HG02588 (cell line): ENCODE data around the gene NEUROD4.

ENCODE experiments used
- ATAC-seq: cut with Tn5 transposase; IDR thresholded peaks from one replicate; pipeline ENCODE4 v1.9.1; 2021; ENCODE audit warnings: mild to moderate bottlenecking, moderate library complexity; ENCODE audit not compliant: unreplicated experiment

Gene NEUROD4

GRCh38 chr12:54997929-54998522, 21.7 kb upstream of the NEUROD4 start:
- ATAC-seq: no peak

GRCh38 chr12:54998958-54999510, 20.7 kb upstream of the NEUROD4 start:
- no peak for ATAC-seq

GRCh38 chr12:55001198-55001868, 18.4 kb upstream of the NEUROD4 start:
- ATAC-seq: no peak

GRCh38 chr12:55002355-55002754, 17.4 kb upstream of the NEUROD4 start:
- no peak for ATAC-seq

GRCh38 chr12:55008944-55009585, 10.7 kb upstream of the NEUROD4 start:
- no peak for ATAC-seq

- no peak for ATAC-seq
Observed at GRCh38 chr12:55017416-55017925, 2.3 kb upstream of the NEUROD4 start.

- no peak for ATAC-seq
Observed at GRCh38 chr12:55024575-55024974, 4.8 kb downstream of the NEUROD4 start.

- ATAC-seq: no peak
Observed at GRCh38 chr12:55025508-55025907, 5.7 kb downstream of the NEUROD4 start.

- ATAC-seq: no peak
Observed at GRCh38 chr12:55034218-55034617, 14.4 kb downstream of the NEUROD4 start.

GRCh38 chr12:55036326-55037115, 16.7 kb downstream of the NEUROD4 start:
- no peak for ATAC-seq

GRCh38 chr12:55037351-55037987, 17.7 kb downstream of the NEUROD4 start:
- ATAC-seq: no peak

- no peak for ATAC-seq
Observed at GRCh38 chr12:55039395-55040354, 19.9 kb downstream of the NEUROD4 start.

GRCh38 chr12:55041345-55042055, 21.7 kb downstream of the NEUROD4 start:
- no peak for ATAC-seq

GRCh38 chr12:55043542-55043941, 23.8 kb downstream of the NEUROD4 start:
- ATAC-seq: no peak

GRCh38 chr12:55044135-55044534, 24.4 kb downstream of the NEUROD4 start:
- ATAC-seq: no peak

- no peak for ATAC-seq
Observed at GRCh38 chr12:55049676-55050075, 29.9 kb downstream of the NEUROD4 start.

GRCh38 chr12:55051197-55051947, 31.6 kb downstream of the NEUROD4 start:
- ATAC-seq: no peak

- ATAC-seq: no peak
Observed at GRCh38 chr12:55057481-55057880, 37.7 kb downstream of the NEUROD4 start.
